Measurements from ENCODE around the gene VILL.
"Not testable (repeated sequence)": the region's sequence is repeated elsewhere in the genome, so short reads cannot be mapped to it uniquely, and the experiment has no call there.

GRCh38 chr3:38034335-38034734 lies 43.7 kb downstream of the VILL start:
- TF ChIP-seq, protein P1, sequence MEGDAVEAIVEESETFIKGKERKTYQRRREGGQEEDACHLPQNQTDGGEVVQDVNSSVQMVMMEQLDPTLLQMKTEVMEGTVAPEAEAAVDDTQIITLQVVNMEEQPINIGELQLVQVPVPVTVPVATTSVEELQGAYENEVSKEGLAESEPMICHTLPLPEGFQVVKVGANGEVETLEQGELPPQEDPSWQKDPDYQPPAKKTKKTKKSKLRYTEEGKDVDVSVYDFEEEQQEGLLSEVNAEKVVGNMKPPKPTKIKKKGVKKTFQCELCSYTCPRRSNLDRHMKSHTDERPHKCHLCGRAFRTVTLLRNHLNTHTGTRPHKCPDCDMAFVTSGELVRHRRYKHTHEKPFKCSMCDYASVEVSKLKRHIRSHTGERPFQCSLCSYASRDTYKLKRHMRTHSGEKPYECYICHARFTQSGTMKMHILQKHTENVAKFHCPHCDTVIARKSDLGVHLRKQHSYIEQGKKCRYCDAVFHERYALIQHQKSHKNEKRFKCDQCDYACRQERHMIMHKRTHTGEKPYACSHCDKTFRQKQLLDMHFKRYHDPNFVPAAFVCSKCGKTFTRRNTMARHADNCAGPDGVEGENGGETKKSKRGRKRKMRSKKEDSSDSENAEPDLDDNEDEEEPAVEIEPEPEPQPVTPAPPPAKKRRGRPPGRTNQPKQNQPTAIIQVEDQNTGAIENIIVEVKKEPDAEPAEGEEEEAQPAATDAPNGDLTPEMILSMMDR (IDR thresholded peaks at IDR 0.05; ENCODE audit: low read length): not testable (repeated sequence)
- TF ChIP-seq EZH2 (optimal IDR thresholded peaks at IDR 0.05; ENCODE audit: low read depth, low read length); EZH2phosphoT487 (IDR thresholded peaks at IDR 0.05; ENCODE audit: low read length): not testable (repeated sequence)
